A673 (cell line): ENCODE measurements around the gene MRPL30. TPM values are rescaled to one million over a fixed set of nuclear protein-coding genes. Genes with fewer than 3 reads are reported as not detected.

Experiments
- BruUV-seq: library from RNA; stranded (reverse); fragments of 400-500 nt; replicated peaks from 2 replicates; lab custom pipeline; 2021; lab: Mats Ljungman, UMichigan
- CTCF ChIA-PET: fragments of 300-600 bp; sonication (Branson Sonifier 250); formaldehyde crosslinking; loops from one replicate; lab custom pipeline; 2022; ENCODE audit warnings: antibody characterized with exemption; lab: Charles Lee
- POLR2A ChIA-PET: fragments of 300-600 bp; sonication (Branson Sonifier 250); formaldehyde crosslinking; loops from one replicate; lab custom pipeline; 2022; ENCODE audit warnings: antibody characterized with exemption; ENCODE audit not compliant: low non-redundant PET; lab: Charles Lee
- DNase-seq: peaks from one replicate; pipeline ENCODE4 v3.0.0-alpha.2; 2015; ENCODE audit warnings: low spot score
- H3K27ac ChIP-seq: fragments of 200-600 bp; sonication (generic); 2 replicates; pipeline ENCODE4 v1.5.1; 2016; ENCODE audit warnings: mixed run types, low read depth, mild to moderate bottlenecking, mixed read lengths, antibody characterized with exemption, low read length; ENCODE audit not compliant: poor library complexity, severe bottlenecking
- H3K27me3 ChIP-seq: fragments of 200-600 bp; sonication (generic); replicated peaks from 2 replicates; pipeline ENCODE4 v1.6.1; 2017; ENCODE audit warnings: mixed run types, low read depth, mild to moderate bottlenecking, mixed read lengths, antibody characterized with exemption, low read length; ENCODE audit not compliant: insufficient read depth, poor library complexity
- H3K36me3 ChIP-seq: fragments of 200-600 bp; sonication (generic); 2 replicates; pipeline ENCODE4 v1.6.1; 2016; ENCODE audit warnings: mixed run types, mild to moderate bottlenecking, mixed read lengths, antibody characterized with exemption, low read length; ENCODE audit not compliant: insufficient read depth, poor library complexity, severe bottlenecking
- H3K4me1 ChIP-seq: fragments of 200-600 bp; sonication (generic); 2 replicates; pipeline ENCODE4 v1.6.1; 2017; ENCODE audit warnings: mixed run types, mild to moderate bottlenecking, mixed read lengths, antibody characterized with exemption, low read length; ENCODE audit not compliant: insufficient read depth, poor library complexity, severe bottlenecking
- H3K4me3 ChIP-seq: fragments of 200-600 bp; sonication (generic); 2 replicates; pipeline ENCODE4 v1.5.1; 2016; ENCODE audit warnings: low read depth, mixed run types, mild to moderate bottlenecking, mixed read lengths, low read length; ENCODE audit not compliant: poor library complexity, severe bottlenecking
- H3K9me3 ChIP-seq: fragments of 200-600 bp; sonication (generic); 2 replicates; pipeline ENCODE4 v1.6.1; 2016; ENCODE audit warnings: mixed run types, low read depth, mild to moderate bottlenecking, mixed read lengths, antibody characterized with exemption, low read length; ENCODE audit not compliant: poor library complexity, severe bottlenecking
- EZH2 ChIP-seq: fragments of 200-600 bp; sonication (generic); IDR thresholded peaks from 2 replicates; pipeline ENCODE4 v1.6.1; 2017; ENCODE audit warnings: borderline replicate concordance, low read depth, mild to moderate bottlenecking, mixed read lengths, antibody characterized with exemption, low read length; ENCODE audit not compliant: poor library complexity, severe bottlenecking
- intact Hi-C: fragments of 100-400 bp; cut with micrococcal nuclease; formaldehyde crosslinking; loops from one replicate; pipeline ENCODE4 v1.10.0; 2022; ENCODE audit not compliant: unreplicated experiment
- total RNA-seq: library from RNA; stranded (reverse); gene quantifications from 2 replicates; pipeline ENCODE4 v1.2.3, GENCODE V29; 2021
- TF ChIP-seq, protein P1 (sequence below): fragments of 300-800, 200-600 bp; sonication (generic); conservative IDR thresholded peaks from 2 replicates; pipeline ENCODE4 v1.5.1; 2017; ENCODE audit warnings: low read depth, mild to moderate bottlenecking, antibody characterized with exemption, low read length, moderate library complexity, mixed read lengths

Gene MRPL30
- total RNA-seq, 1 experiment from 2014 or later = 59.9 TPM

DNA sequence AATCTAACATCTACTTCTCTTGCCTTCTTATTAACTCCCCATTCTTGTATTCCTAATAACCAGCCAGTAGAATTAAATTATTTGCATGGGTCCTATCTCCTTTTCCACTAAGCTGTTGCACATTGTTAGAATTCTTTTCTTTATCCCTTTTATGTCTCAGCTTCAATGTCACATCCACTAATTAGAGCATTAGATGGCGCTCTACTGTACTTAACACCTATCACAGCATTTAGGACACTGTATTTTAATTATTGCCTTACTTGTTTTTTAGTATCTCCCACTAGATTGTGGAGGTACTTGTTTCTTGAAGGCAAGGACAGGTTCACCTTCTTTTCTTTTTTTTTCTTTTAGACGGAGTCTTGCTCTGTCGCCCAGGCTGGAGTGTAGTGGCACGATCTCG, 22.4 kb upstream of the MRPL30 start:
- Histone ChIP-seq H3K27me3 (no peaks in the 10 kb centered on the region), H3K9me3 (no peaks in the 10 kb centered on the region), H3K4me3 (no peak overlapping the region), H3K36me3 (no peaks in the 10 kb centered on the region), H3K27ac (no peak overlapping the region), H3K4me1 (no peaks in the 10 kb centered on the region)
- DNase-seq = no peak
- TF ChIP-seq, protein P1, sequence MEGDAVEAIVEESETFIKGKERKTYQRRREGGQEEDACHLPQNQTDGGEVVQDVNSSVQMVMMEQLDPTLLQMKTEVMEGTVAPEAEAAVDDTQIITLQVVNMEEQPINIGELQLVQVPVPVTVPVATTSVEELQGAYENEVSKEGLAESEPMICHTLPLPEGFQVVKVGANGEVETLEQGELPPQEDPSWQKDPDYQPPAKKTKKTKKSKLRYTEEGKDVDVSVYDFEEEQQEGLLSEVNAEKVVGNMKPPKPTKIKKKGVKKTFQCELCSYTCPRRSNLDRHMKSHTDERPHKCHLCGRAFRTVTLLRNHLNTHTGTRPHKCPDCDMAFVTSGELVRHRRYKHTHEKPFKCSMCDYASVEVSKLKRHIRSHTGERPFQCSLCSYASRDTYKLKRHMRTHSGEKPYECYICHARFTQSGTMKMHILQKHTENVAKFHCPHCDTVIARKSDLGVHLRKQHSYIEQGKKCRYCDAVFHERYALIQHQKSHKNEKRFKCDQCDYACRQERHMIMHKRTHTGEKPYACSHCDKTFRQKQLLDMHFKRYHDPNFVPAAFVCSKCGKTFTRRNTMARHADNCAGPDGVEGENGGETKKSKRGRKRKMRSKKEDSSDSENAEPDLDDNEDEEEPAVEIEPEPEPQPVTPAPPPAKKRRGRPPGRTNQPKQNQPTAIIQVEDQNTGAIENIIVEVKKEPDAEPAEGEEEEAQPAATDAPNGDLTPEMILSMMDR = peak; percentile 39; the same call in 1 of the 2 replicates
- TF ChIP-seq EZH2 = no peak
- intact Hi-C loops = no loop called here
- no TSS peak for BruUV-seq
- POLR2A ChIA-PET = no interaction called here
- CTCF ChIA-PET = no interaction called here

DNA sequence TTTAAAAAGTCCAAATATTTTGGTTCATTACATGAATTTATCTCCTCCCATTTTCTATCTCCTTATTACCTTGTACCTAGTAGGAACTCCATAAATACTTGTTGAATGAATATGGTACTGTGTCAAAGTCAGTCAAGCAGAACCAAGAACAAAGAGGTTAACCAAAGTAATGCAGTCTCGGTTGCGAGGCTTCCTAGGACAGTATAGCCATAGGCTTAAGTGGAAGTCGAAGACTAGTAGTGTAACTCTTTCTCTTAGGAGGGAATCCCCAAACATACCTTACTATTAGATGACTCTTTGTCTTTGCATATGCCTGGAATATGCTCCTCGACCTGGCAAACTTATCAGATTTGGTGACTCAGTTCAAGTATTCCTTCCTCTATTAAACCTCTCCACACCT, 21.4 kb upstream of the MRPL30 start:
- no peak for DNase-seq
- Histone ChIP-seq H3K36me3 (no peaks in the 10 kb centered on the region), H3K9me3 (no peaks in the 10 kb centered on the region), H3K27ac (no peak overlapping the region), H3K27me3 (no peaks in the 10 kb centered on the region), H3K4me3 (no peak overlapping the region), H3K4me1 (no peaks in the 10 kb centered on the region)
- intact Hi-C loops = no loop called here
- no peak for TF ChIP-seq EZH2
- TF ChIP-seq, protein P1 = no peak
- CTCF ChIA-PET = no interaction called here
- POLR2A ChIA-PET = no interaction called here
- BruUV-seq = no TSS peak

DNA sequence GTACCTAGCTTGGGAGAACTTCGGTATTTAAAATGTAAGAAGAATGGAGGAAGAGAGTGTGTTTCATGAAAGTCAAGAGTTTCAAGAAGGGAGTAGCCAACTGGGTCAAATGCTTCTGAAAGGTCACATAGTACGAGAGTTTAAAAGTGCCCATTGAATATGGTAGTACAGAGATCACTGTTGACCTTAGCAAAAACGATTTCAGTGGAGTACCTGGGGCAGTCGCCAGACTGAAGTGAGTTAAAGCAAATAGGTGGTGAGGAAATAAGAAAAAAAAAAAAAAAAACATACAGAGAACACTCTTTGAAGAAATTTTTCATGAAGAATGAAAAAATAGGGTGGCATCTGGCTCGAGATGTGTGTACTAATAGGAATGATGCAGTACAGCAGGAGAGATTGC, 14.8 kb upstream of the MRPL30 start:
- no peak overlapping the region for H3K27ac ChIP-seq
- no peak for DNase-seq
- H3K4me3 ChIP-seq = no peak overlapping the region
- no peaks in the 10 kb centered on the region for H3K27me3 ChIP-seq
- intact Hi-C loops = no loop called here
- peaks cover 19% of the 10 kb centered on the region for H3K36me3 ChIP-seq
- no TSS peak for BruUV-seq
- ChIA-PET CTCF (no interaction called here), POLR2A (no interaction called here)
- H3K4me1 ChIP-seq = no peaks in the 10 kb centered on the region
- H3K9me3 ChIP-seq = no peaks in the 10 kb centered on the region
- TF ChIP-seq, protein P1 = no peak
- TF ChIP-seq EZH2 = no peak
